DMS153 treated with DMSO at 0.1 percent for 48 hours (cell line): ENCODE measurements around the gene MTG1.

ENCODE experiments used
- DNase-seq: peaks from one replicate; lab custom pipeline; 2025; ENCODE audit not compliant: unreplicated experiment; lab: John Stamatoyannopoulos, UW

Gene MTG1

DNA sequence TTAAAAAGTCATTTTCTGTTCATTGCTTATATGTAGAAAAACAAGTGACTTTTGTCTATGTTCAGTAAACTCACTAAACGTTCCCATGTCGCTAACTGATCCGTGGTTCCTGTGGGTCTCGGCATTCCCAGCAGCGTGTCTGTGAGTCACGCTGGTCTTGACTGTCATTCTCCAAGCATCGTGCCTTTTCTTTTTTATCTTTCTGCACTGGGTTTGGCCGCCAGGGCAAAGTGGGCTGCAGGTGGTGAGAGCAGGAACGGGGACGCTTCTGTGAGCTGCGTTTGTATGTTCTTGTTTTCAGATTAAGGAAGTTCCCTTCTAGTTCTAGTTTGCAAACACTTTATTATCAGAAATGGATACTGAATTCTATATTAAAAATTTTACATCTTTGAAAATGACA is 53.0 kb downstream of the MTG1 start:
- DNase-seq = no peak

DNA sequence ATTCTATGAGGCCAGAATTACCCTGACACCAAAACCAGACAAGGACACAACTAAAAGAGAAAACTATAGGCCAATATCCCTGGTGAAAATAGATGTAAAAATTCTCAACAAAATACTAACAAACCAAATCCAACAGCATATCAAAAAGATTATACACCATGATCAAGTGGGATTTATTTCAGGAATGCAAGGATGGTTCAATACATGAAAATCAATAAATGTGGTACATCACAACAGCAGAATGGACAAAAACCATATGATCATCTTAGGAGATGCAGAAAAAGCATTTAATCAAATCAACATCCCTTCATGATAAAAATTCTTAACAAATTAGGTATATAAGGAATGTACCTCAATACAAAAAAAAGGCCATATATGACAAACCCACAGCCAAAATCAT is 54.2 kb downstream of the MTG1 start:
- DNase-seq = no peak

DNA sequence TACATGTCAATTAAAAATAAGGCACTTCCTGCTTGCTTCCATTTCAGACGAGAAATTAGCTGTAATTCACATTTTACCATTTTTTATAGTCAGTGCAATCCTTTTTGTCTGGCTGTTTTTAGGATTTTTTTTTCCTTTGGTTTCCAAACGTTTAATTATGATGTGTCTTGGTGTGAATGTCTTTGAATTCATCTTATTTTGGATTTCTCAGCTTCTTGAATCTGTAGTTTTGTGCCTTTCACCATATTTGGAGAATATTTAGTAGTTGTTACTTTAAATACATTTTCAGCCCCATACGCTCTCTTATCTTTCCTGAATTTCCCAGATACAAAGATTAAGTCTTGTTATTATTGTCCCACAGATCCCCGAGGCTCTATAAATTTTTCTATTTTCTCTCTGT is 57.4 kb downstream of the MTG1 start:
- no peak for DNase-seq

DNA sequence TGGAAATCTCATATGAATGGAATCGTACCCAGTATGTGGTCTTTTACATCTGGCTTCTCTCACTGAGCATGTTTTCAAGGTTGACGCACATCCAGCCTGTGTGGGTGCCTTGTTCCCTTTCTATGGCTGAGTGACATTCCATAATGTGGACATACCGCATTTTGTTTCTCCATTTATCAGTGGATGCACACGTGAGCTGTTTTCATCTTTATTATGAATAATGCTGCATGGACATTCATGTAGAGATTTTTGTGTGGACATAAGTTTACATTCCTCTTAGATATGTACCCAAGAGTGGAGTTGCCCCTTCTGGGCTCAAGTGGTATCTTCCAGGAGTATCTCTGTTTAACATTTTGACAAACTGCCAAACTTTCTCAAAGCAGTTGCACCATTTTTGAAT is 58.5 kb downstream of the MTG1 start:
- DNase-seq = no peak

DNA sequence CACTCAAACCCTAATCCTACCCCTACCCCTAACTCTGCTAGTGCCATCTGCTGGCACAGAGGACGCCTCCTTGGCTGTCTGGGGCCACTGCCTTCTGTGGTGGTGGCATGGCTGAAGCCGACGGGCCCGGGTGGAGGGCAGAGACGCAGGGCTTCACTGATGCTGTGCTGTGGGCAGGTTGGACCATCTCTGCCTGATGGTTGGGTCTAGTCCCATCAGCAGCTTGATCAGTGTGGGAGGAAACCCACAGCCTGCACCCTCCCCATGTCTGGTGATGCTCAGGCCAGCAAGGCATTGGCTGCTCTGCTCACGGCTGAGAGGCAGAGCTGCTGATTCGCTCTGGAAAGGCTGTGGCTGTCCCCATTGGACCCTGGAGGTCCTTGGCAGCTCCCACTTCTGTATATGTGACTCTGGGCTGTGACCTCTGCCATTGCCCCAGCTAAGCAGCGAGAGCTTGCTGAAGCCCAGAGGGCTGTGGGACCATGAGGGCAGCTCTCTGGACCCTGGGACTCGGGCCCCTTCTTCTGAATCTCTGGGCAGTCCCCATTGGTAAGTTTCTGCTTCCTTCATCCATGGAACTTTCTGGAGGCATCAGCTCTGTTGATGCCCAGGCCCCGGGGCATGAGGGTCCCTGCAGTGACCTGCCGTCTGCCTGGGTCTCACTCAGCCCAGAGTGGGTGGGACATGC is 59.7 kb downstream of the MTG1 start, which contains the start of gene SCART1:
Gene SCART1 (plus strand): TSS at position 430 of the 688 bp plus-strand sequence. CDS start 53 bp downstream, at position 483.
- no peak for DNase-seq

DNA sequence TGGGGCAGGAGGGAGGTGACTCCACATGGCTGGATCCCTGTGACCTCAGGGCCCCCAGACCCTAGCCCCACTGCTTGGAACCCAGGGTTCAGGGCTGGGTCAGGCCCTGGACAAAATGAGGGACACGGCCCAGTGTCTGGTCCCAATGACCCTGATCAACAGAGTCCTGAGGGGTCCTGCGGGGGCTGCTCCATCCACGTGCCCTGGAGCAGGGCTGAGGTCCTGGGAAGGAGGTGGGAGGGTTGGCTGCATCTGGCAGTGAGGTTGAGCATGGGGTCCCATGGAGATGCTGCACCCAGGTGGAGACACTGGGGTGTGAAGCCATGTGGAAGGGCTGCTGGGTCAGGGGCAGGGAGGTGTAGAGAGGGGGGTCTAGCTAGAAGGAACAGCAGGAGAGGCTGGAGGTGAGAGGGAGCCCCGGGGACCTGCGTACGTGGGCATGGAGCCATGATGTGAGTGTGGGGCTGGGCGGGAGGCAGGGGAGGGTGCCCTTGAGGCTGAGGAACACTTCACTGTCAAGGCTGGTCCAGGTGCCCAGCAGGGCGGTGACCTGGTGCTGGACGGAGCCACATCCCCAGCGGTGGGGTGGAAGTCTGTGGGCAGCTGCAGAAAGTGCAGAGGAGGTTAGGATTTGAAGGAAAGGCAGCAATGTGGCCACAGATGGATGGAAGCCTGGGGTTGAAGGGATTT is 60.4 kb downstream of the MTG1 start:
- no peak for DNase-seq

DNA sequence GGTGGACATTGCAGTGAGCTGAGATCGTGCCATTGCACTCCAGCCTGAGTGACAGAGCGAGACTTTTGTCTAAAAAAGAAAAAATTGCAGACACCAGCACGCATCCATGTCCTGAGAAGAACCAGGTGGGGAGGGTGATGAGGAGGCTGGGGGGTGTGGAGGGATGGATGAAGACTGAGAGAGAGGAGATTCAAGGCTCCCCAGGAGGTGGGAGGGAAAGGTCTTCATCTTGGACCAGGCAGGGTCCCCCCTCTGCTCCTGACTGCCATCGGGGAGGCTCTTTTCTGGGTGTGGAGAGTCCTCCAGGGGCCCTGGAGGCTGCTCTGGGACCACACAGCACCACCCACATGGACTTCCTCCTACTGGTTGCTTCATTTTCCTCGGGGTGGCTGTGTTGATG is 61.2 kb downstream of the MTG1 start:
- no peak for DNase-seq

DNA sequence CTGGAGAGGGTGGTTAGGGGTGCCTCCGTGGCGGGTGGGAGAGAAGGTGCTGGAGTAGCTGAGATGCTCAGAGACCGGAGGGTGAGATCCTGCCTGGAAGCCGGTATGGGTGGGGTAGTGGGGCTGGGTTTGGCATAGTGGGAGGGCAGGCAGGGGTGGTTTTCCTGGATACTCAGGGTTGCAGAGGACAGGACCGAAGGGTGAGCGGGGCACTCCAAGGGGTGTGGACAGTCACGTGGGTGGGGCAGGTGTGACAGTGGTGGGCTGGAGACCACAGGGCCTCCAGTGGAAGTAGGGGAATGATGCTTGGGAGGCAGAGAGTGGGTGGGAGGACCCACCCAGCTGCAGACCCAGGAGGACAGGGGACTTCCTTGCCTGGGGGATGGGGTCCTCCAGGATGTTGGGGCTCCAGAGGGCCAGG is 61.7 kb downstream of the MTG1 start:
- DNase-seq = no peak

DNA sequence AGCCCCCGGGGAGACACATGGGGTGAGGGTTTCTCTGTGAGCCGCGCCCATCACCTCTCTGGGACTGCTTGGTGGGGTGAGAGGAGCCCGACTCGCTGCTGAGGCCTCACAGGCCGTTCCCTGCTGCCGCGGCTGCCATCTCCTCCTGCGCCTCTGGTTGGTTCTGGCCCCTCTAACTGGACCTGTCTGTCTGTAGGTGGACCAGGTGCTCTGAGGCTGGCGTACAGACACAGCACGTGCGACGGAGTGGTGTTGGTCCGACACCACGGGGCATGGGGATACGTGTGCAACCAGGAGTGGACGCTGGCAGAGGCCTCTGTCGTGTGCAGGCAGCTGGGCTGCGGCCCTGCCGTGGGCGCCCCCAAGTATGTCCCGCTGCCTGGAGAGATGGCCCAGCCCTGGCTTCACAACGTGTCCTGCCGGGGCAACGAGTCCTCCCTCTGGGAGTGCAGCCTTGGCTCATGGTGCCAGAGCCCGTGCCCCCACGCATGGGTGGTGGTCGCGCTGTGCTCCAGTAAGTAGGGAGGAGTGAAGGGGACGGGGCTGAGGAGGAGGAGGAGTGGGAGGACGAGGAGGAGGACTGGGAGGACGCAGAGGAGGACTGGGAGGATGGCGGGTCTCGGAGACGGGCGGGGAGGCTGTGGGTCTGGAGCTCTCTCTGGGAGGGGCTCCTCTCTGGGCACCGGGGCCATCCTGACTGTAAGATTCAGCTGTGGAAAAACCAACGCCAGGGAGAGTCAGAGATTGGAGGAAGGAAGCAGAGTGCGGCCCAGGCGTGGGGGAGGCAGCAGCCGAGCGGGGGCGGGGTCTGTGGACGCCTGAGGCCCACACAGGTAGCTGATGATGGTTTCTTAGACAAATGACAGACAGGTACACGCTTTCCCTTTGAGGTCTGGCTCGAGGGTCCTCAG is 62.3 kb downstream of the MTG1 start:
- no peak for DNase-seq

DNA sequence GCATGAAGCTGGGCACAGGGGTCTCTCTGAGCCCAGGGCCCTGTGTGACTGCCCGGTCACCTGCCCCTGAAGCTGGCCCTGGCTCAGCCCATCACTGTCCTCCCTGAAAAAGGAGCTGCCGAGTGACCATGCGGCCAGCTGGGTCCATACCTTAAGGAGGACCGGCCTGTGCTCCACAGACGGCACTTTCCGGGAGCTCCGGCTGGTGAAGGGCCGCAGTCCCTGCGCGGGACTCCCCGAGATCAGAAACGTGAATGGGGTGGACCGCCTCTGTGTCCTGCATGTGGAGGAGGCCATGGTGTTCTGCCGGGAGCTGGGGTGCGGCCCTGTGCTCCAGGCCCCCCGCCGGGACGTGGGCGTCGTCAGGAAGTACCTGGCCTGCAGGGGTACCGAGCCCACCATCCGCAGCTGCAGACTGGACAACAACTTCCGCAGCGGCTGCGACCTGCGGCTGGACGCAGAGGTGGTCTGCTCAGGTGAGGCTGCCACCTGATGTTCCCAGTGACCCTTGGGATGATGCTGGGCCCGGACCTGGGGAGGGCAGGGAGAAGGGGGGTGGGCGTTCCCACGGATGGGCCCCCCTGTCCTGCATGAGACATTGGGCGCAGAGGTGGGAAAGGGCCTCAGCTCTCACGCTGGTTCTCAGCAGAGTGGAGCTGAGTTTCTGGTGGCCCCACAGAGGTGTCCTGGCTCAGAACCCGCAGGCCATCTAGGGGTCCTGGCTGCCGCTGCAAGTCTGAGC is 63.3 kb downstream of the MTG1 start:
- DNase-seq = no peak

DNA sequence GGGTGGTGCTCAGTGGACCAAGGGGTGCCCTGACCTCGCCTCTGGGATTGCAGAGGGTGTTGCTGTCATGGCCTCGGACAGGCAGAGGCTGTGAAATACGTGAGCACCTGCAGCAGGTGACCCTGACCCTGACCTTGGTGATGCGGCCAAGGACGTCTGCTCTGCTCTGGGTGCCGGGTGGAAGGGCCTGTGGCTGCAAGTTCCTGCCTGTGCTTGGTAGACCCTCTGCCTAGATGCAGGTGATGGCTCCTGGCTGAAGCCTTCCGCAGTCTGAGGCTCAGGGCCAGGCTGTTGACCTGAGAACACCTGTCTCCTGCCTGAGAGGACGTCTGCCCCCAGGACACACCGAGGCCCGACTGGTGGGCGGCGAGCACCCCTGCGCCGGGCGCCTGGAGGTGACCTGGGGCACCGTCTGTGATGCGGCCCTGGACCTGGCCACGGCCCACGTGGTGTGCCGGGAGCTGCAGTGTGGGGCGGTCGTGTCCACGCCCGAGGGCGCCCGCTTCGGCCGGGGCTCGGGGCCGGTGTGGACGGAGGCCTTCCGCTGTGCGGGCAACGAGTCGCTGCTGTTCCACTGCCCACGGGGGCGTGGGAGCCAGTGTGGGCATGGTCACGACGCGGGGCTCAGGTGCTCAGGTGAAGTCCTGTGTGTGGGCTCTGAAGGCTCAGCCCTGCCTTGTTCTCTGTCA is 64.2 kb downstream of the MTG1 start:
- no peak for DNase-seq

DNA sequence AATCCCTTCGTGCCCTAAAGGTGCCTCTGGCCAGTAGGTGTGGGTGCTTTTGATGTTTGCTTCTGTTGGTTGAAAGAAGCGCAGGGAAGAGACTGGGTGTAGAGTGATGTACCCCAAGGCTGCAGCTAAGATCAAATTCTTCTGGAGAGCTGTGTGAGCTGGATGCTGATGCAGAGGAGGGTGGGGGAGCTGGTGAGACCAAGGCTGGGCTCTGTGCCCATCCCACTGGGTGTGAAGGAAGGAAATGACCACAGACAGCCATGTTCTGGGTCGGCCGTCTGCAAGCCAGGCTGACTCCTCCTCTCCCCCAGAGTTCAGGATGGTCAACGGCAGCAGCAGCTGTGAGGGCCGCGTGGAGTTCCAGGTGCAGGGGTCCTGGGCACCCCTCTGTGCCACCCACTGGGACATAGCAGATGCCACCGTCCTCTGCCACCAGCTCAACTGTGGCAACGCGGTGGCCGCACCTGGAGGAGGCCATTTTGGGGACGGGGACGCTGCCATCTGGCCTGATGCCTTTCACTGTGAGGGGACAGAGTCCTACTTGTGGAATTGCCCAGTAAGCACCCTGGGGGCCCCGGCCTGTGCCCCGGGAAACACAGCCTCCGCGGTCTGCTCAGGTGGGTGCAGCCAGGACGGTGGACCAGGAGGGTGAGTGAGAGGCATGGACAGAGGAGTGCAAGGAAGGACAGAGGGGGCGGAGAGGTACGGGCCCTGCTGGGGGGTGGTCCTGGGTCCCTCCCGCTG is 64.9 kb downstream of the MTG1 start:
- no peak for DNase-seq

DNA sequence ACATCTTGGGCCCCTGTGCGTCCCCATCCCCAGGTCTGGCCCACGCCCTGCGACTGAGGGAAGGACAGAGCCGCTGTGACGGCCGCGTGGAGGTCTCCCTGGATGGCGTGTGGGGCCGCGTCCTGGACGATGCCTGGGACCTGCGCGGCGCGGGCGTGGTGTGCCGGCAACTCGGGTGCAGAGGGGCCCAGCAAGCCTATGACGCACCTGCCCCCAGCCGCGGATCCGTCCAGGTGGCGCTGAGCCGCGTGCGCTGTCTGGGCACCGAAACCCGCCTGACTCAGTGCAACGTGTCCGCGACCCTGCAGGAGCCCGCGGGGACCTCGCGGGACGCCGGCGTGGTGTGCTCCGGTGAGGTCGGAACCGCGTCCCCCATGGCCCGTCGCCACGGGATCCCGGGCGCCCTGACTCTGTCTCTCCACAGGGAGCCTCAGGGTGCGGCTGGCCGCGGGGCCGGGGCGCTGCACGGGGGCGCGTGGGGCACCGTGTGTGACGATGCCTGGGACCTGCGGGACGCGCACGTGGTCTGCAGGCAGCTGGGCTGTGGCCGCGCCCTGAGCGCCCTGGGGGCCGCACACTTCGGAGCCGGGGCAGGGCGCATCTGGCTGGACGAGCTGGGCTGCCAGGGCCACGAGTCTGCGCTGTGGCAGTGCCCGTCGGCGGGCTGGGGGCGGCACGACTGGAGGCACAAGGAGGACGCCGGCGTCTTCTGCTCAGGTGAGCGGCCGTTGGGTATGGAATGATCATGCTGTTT is 65.7 kb downstream of the MTG1 start:
- DNase-seq = no peak

DNA sequence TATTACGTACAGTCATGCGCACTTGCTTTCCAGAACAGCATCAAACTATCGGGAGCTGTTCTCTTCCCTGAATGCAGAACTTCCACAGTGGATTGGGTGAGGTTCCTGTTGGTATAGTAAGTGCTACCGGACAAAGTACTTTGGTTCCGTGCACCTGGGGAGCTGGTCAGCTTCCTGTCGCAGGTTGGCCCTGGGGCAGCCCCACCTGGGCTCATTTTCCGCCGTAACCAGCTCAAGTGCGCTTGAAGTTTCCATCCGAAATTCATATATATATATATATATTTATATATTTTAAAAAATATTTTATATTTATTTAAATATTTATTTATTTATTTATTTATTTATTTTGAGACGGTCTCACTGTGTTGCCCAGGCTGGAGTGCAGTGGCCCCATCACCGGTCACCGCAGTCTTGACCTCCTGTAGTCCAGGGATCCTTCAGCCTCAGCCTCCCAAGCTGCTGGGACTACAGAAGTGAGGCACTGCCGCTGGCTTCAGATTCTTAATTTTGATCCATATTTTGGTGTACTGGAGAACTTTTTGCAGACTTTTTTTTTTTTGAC is 66.3 kb downstream of the MTG1 start:
- no peak for DNase-seq

DNA sequence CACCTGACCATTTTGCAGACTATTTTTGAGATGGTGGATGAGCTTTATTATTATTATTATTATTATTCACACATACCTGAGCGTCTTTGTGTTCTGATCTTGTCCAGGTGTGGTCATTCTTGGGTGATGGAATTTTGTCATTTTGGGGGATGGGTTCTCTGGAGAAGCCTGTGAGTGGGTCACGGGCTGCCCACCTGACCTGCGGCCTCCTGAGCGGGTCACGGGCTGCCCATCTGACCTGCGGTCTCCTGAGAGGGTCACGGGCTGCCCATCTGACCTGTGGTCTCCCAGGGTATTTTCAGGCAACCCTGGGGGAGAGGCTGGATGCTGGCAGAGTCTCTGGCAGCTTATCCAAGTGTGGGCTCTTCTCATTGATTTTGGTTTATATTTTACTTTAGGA is 67.1 kb downstream of the MTG1 start:
- DNase-seq = no peak

DNA sequence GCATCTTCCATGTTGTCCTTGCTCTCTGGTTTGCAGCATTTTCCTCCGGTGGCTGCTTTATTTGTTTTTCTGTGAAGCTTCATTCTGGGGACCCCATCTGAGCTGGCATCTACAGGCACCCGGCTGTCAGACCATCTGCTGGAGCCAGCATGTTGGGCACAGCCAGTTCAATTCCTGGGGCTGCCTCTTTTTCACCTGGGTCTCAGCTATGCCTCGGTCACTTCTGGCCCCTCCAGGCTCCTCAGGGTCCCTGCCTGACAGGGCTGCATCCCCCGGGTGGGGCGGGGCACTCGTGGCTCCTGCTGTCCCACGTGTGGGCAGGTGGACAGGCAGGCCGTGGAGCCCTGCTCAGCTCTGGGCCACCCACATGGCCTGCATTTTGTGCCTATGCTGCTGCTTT is 67.9 kb downstream of the MTG1 start:
- DNase-seq = no peak

DNA sequence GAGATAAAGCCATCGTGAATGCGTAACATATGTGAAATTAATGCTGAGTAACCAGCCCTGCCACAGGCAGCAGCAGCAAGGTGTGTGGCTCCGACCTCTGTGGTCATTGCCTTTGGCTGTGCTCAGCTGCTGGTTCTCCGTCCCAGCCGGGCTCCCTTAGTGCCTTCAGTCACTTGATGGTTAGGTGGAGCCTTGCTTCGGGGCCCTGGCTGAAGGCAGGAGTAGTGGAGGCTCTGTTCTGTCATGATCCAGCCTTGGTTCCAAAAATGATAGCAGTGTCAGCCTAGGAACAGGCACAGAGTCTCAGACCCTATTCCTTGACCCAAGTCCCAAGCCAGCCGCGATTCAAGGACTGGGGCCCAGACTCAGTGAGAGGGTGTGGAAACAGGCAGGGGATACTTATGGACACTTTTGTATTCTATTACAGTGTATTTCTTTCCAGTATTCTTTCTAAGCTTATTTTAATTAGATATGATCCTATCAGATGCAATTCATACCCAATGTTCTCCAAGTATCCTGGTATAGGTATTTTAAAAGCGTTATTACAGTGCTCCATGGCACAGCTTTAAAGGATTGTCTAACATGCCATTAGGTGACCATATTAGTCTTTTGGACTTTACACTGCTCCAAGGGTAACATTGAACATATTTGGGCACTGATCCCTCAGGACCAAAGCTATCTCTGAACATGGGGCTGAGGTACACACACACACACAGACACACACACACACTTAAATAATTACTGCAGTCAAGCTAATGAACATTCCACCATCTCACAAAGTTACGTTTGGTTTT is 68.8 kb downstream of the MTG1 start:
- no peak for DNase-seq

DNA sequence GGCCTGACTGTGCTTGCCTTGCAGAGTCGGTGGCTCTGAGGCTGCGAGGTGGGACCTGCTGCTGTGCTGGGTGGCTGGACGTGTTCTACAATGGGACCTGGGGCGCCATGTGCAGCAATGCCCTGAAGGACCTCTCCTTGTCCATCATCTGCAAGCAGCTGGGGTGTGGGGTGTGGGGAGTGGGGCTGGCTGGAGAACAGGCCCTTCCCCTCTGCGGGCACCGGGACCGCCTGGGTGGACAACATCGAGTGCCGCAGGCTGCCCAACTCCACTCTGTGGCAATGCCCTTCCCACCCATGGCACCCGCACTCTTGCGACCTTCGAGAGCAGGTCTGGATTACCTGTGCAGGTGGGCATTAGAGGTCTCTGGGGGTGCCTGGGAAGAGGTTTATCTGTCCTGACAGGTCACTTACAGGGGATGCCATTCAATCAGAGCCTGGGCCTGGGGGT is 70.7 kb downstream of the MTG1 start:
- DNase-seq = no peak
